ENCODE measurements around the gene IFT20. TPM values are rescaled to one million over a fixed set of nuclear protein-coding genes. Genes with fewer than 3 reads are reported as not detected.
A peak's percentile ranks its signal among the peaks of the same experiment; 100 is the strongest.
"Not testable (repeated sequence)": the region's sequence is repeated elsewhere in the genome, so short reads cannot be mapped to it uniquely, and the experiment has no call there.

IFT20 gene
- total RNA-seq, 6 experiments from 2014 or later, result 47.9 to 63.0 (median 50.9) TPM

DNA sequence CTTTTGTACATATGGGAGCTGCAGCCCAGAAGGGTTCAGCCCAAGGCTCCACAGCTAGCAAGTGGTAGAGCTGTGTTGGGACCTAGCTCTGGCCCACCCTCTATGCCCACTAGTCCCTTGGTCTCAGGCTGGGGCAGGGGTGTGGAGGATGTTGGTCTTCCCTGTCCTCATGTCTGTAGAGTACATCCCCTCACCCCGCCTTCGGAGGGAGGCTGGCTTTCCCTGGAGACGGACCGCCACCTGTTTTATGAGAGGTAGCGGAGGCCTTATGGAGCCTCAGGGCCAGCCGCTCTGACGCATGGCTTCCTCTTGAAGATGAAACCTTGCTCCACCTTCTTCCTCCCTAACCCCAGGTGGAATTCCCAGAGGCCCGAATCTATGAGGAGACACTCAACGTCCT lies 8.7 kb upstream of the IFT20 start:
- peaks cover 39% of the 10 kb centered on the region for H3K4me1 Mint-ChIP-seq (ENCODE audit: low read depth)
- peaks cover 38% of the 10 kb centered on the region for H3K36me3 Mint-ChIP-seq (ENCODE audit: low read depth)
- no peak overlapping the region for H3K27ac Mint-ChIP-seq
- TF ChIP-seq, protein P1, sequence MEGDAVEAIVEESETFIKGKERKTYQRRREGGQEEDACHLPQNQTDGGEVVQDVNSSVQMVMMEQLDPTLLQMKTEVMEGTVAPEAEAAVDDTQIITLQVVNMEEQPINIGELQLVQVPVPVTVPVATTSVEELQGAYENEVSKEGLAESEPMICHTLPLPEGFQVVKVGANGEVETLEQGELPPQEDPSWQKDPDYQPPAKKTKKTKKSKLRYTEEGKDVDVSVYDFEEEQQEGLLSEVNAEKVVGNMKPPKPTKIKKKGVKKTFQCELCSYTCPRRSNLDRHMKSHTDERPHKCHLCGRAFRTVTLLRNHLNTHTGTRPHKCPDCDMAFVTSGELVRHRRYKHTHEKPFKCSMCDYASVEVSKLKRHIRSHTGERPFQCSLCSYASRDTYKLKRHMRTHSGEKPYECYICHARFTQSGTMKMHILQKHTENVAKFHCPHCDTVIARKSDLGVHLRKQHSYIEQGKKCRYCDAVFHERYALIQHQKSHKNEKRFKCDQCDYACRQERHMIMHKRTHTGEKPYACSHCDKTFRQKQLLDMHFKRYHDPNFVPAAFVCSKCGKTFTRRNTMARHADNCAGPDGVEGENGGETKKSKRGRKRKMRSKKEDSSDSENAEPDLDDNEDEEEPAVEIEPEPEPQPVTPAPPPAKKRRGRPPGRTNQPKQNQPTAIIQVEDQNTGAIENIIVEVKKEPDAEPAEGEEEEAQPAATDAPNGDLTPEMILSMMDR (IDR thresholded peaks at IDR 0.05), result no peak
- H3K9me3 Mint-ChIP-seq, result no peaks in the 10 kb centered on the region
- no peak for DNase-seq
- no peak overlapping the region for H3K4me3 Mint-ChIP-seq
- H3K27me3 Mint-ChIP-seq (ENCODE audit: insufficient read depth), result peaks cover 4% of the 10 kb centered on the region

DNA sequence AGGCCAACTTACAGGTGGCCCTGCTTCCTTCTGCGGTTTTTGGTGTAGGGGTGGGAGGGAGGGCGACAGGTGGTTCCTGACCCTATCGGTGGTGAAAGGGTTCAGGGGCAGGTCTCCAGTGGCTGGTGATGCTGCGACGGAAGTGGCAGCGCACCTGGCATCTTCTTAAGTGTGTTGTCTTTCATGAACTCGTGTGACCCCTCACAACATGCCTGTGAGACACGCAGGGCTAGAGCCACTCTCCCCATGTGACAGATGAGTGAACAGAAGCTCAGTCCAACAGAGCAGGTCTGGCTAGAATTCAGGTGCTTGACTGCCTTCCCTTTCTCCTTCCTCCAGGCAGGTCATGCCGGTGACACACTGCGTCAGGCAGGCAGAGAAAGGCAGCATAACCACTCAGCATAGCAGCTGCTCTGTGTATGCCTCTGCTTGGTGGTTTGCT lies 8.2 kb upstream of the IFT20 start:
- no peaks in the 10 kb centered on the region for H3K9me3 Mint-ChIP-seq
- H3K4me3 Mint-ChIP-seq, result no peak overlapping the region
- peaks cover 44% of the 10 kb centered on the region for H3K4me1 Mint-ChIP-seq (ENCODE audit: low read depth)
- no peak for DNase-seq
- H3K36me3 Mint-ChIP-seq (ENCODE audit: low read depth), result peaks cover 38% of the 10 kb centered on the region
- TF ChIP-seq, protein P1 (IDR thresholded peaks at IDR 0.05), result no peak
- H3K27ac Mint-ChIP-seq, result no peak overlapping the region
- H3K27me3 Mint-ChIP-seq (ENCODE audit: insufficient read depth), result peaks cover 4% of the 10 kb centered on the region

DNA sequence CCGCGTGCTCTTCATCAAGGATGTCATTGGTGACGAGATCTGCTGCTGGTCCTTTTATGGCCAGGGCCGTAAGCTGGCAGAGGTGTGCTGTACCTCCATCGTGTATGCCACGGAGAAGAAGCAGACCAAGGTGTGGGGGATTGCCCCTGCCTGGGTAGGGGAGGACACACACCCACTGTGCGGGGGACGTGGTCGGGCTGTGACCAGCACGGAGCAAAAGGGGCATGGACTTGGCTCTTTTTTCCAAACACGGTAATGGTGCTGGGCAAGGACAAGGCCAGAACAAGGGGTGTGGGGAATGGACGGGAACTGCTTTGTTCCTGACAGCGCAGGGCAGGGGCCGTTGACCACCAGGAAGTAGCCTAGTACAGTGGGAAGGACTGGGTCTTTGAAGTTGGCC lies 7.0 kb upstream of the IFT20 start:
- no peaks in the 10 kb centered on the region for H3K9me3 Mint-ChIP-seq
- H3K4me3 Mint-ChIP-seq, result no peak overlapping the region
- TF ChIP-seq, protein P1 (IDR thresholded peaks at IDR 0.05), result no peak
- 0 out of 2 replicates have a peak overlapping the region, but pooled peaks have one; percentile 16 for H3K27ac Mint-ChIP-seq
- H3K36me3 Mint-ChIP-seq (ENCODE audit: low read depth), result peaks cover 39% of the 10 kb centered on the region
- DNase-seq, result no peak
- H3K27me3 Mint-ChIP-seq (ENCODE audit: insufficient read depth), result peaks cover 4% of the 10 kb centered on the region
- peaks cover 47% of the 10 kb centered on the region for H3K4me1 Mint-ChIP-seq (ENCODE audit: low read depth)

DNA sequence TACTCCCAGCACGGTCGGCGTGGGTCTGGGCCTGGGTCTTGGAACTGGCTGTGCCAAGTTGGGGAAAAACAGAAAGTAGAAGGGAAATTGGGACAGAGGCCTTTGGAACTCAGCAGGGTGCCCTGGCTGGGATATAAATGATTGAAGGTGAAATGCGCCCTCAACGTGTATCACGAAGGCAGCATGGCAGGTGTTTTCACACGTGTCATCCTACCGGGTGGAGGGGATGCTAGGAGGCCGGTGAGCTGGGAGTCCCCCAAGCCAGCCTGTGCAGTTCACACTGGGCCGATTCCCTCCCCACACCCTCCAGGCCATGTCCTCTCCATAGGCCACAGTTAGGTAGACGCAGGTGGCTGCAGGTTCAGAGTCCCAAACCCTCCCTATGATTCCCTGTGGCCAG lies 6.2 kb upstream of the IFT20 start:
- Mint-ChIP-seq H3K9me3 (no peaks in the 10 kb centered on the region), H3K27me3 (ENCODE audit: insufficient read depth) (peaks cover 6% of the 10 kb centered on the region; the same call in 1 of the 2 replicates), H3K4me1 (ENCODE audit: low read depth) (peaks cover 47% of the 10 kb centered on the region), H3K27ac (no peak overlapping the region), H3K36me3 (ENCODE audit: low read depth) (peaks cover 43% of the 10 kb centered on the region), H3K4me3 (no peak overlapping the region)
- DNase-seq, result no peak
- TF ChIP-seq, protein P1 (IDR thresholded peaks at IDR 0.05), result no peak

DNA sequence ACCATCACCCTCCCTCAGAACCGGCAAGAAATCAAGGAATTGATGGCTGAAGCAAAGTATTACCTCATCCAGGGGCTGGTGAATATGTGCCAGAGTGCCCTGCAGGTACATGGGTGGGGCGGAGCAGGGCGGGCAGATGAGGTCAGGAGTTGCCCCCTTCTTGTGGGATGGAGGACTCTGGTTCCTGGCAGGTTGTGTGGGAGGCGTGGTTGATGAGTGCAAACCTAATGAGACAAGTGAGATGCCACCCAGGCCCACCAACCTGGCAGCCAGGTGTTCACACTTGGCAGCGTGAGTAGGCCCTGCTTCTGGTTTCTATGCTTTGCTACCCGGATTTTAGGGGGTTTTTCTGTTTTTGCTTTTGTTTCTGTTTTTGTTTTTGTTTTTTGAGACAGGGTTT lies 5.1 kb upstream of the IFT20 start:
- Mint-ChIP-seq H3K36me3 (ENCODE audit: low read depth) (peaks cover 31% of the 10 kb centered on the region), H3K4me1 (ENCODE audit: low read depth) (peaks cover 36% of the 10 kb centered on the region), H3K4me3 (no peak overlapping the region), H3K9me3 (no peaks in the 10 kb centered on the region), H3K27me3 (ENCODE audit: insufficient read depth) (peaks cover 6% of the 10 kb centered on the region), H3K27ac (peak overlapping the region; percentile 29; the same call in 1 of the 2 replicates)
- no peak for DNase-seq
- TF ChIP-seq, protein P1 (IDR thresholded peaks at IDR 0.05), result no peak

DNA sequence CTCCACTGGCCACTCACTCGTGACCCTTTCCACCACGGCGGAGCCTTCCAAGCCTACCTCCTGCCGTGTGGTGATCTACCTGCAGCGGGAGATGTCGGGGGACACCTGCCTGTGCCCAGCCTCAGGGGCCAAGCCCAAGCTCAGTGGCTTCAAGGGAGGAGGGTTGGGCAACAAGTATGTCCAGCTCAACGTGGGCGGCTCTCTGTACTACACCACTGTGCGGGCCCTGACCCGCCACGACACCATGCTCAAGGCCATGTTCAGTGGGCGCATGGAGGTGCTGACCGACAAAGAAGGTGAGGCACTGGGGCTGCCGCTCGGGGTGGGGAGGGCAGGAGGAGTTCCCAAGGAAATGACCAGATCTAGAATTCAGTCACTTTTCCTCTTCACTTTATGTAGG lies 4.2 kb upstream of the IFT20 start:
- H3K27ac Mint-ChIP-seq, result peak overlapping the region; percentile 52
- peaks cover 5% of the 10 kb centered on the region for H3K27me3 Mint-ChIP-seq (ENCODE audit: insufficient read depth)
- H3K36me3 Mint-ChIP-seq (ENCODE audit: low read depth), result peaks cover 30% of the 10 kb centered on the region
- DNase-seq, result no peak
- H3K4me3 Mint-ChIP-seq, result no peak overlapping the region
- peaks cover 36% of the 10 kb centered on the region for H3K4me1 Mint-ChIP-seq (ENCODE audit: low read depth)
- H3K9me3 Mint-ChIP-seq, result no peaks in the 10 kb centered on the region
- TF ChIP-seq, protein P1 (IDR thresholded peaks at IDR 0.05), result no peak

DNA sequence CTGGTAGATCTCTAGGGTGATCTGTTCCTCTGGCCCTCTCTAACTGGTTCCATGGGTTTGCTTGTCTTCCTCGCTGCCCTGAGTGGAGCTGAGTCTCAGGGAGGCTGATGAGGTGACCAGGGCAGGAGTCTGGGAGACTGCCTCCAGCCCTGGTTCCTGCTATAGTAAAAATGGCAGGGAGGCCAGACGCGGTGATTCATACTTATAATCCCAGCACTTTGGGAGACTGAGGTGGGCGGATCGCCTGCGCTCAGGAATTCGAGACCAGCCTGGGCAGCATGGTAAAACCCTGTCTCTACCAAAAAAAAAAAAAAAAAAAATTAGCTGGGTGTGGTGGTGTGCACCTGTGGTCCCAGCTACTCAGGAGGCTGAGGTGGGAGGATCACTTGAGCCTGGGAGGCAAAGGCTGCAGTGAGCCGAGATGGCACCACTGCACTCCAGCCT lies 3.5 kb upstream of the IFT20 start:
- H3K27me3 Mint-ChIP-seq (ENCODE audit: insufficient read depth); DNase-seq; H3K9me3 Mint-ChIP-seq: not testable (repeated sequence)
- Mint-ChIP-seq H3K4me3 (peak overlapping the region; percentile 98), H3K4me1 (ENCODE audit: low read depth) (peaks cover 43% of the 10 kb centered on the region), H3K27ac (peak overlapping the region; percentile 99), H3K36me3 (ENCODE audit: low read depth) (peaks cover 28% of the 10 kb centered on the region)
